PFSK-1 (cell line): ENCODE measurements around the gene ADTRP.

ENCODE experiments used
- POLR2AphosphoS5 ChIP-seq: IDR thresholded peaks from 2 replicates; pipeline ENCODE4 v1.6.1; 2012; ENCODE audit warnings: low read depth, mild to moderate bottlenecking, control low read depth, low read length, moderate library complexity
- SIN3A ChIP-seq: IDR thresholded peaks from 2 replicates; pipeline ENCODE4 v1.6.1; 2012; ENCODE audit warnings: mild to moderate bottlenecking, low read length, moderate library complexity, borderline replicate concordance; ENCODE audit not compliant: insufficient read depth
- TF ChIP-seq, protein P1 (sequence below), 2 experiments: IDR thresholded peaks; 2 replicates each; pipeline versions ENCODE4 v1.6.1 to v1.8.0; 2011 to 2012; ENCODE audit warnings: low read depth in 2 of 2, low read length in 2 of 2, control low read depth in 1 of 2, inconsistent platforms in 1 of 2, mild to moderate bottlenecking in 1 of 2, moderate library complexity in 1 of 2; ENCODE audit not compliant: insufficient read depth in 1 of 2

DNA sequence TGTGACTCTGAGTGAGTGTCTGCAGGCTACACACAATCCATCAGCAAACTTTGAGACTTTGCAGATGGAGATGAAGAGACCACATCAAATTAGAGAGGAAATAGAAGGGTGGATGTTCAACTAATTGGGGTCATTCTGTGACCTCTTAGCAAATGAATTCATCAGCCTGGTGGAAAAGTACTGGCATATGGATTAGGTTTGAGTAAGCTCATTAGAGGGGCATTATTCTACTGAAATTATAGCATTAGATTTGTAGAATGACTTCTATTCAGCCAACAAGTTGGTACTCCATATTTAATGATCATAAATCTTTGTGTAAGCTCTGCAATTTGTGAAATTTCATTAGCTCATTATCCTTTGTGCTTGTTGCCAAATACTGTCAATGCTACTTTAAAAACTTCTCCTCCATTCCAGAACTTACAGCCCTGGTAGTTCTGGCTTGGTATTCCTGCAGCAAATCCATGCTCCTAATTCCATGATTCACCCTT lies 63.8 kb downstream of the ADTRP start:
- TF ChIP-seq, protein P1, sequence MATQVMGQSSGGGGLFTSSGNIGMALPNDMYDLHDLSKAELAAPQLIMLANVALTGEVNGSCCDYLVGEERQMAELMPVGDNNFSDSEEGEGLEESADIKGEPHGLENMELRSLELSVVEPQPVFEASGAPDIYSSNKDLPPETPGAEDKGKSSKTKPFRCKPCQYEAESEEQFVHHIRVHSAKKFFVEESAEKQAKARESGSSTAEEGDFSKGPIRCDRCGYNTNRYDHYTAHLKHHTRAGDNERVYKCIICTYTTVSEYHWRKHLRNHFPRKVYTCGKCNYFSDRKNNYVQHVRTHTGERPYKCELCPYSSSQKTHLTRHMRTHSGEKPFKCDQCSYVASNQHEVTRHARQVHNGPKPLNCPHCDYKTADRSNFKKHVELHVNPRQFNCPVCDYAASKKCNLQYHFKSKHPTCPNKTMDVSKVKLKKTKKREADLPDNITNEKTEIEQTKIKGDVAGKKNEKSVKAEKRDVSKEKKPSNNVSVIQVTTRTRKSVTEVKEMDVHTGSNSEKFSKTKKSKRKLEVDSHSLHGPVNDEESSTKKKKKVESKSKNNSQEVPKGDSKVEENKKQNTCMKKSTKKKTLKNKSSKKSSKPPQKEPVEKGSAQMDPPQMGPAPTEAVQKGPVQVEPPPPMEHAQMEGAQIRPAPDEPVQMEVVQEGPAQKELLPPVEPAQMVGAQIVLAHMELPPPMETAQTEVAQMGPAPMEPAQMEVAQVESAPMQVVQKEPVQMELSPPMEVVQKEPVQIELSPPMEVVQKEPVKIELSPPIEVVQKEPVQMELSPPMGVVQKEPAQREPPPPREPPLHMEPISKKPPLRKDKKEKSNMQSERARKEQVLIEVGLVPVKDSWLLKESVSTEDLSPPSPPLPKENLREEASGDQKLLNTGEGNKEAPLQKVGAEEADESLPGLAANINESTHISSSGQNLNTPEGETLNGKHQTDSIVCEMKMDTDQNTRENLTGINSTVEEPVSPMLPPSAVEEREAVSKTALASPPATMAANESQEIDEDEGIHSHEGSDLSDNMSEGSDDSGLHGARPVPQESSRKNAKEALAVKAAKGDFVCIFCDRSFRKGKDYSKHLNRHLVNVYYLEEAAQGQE (IDR thresholded peaks at IDR 0.05; ENCODE audit: insufficient read depth in 1 of 2, low read depth in 2 of 2, low read length in 2 of 2) = no peak
- TF ChIP-seq POLR2AphosphoS5 (no peak), SIN3A (no peak)
